HG03432 (cell line): Measurements from ENCODE around the gene TSN.
"Not testable (repeated sequence)": the region's sequence is repeated elsewhere in the genome, so short reads cannot be mapped to it uniquely, and the experiment has no call there.

Experiments used
- ATAC-seq: cut with Tn5 transposase; IDR thresholded peaks from one replicate; pipeline ENCODE4 v1.9.1; 2021; ENCODE audit warnings: mild to moderate bottlenecking, moderate library complexity; ENCODE audit not compliant: unreplicated experiment

The TSN gene

GRCh38 chr2:121755237-121756111, at the start of gene TSN:
Gene TSN, plus strand, starts transcription at chr2:121755651. Its CDS starts 129 bp downstream, at chr2:121755780.
- peak; percentile 100 for ATAC-seq

DNA sequence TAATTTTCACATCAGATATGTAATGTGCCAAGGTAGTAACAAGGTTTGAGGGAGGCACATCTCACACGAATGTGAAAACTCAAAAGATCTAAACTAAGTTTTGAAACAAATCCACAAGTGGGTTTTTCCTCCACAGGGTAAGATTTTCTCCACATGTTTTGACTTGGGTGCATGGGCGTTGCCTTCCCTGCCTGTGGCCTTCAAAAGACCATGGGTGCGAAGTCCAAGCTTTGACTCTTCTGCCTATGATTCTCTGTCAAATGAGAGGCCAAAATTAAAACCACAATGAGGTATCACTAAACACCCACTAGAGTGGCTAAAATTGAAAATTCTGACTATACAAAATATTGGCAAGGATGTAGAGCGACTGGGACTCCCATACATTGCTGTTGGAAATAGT, 49.5 kb upstream of the TSN start:
- ATAC-seq = no peak

GRCh38 chr2:121707344-121707919, 48.0 kb upstream of the TSN start:
- ATAC-seq = no peak

GRCh38 chr2:121707920-121708361, 47.5 kb upstream of the TSN start:
- no peak for ATAC-seq

DNA sequence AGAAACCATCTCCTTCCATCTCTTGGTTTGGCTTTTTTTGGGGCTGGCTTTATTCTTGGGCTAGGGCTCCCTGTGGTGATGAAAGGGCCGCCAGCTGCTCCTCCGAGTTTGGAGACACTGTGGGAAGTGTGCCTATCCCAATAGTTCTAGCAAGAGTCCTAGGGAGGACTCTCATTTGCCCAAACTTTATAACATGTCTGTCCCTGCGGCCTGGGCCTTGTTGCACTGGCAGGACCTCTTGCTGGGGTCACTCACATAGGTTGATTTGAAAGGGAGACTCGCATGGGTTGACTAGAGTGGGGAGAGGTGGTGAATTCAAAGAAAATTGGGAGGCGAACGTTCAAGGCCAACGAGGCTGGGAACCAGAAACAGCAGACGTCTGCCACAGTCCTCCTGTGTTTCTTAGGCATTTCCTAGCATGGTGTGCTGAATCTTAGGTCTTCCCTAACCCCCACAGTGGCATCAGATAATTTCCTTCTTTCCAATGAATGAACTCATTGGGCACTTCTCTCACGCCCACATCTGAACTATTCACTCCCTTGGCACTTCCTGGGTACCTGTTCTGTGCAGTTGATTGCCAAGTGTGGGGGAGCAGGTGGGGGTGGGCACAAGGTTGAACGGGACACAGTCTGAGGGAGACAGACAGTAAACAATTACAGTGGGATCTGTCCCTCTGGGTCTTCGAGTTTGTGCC, 45.5 kb upstream of the TSN start:
- no peak for ATAC-seq

- no peak for ATAC-seq
Observed at GRCh38 chr2:121710470-121711170, 44.8 kb upstream of the TSN start.

DNA sequence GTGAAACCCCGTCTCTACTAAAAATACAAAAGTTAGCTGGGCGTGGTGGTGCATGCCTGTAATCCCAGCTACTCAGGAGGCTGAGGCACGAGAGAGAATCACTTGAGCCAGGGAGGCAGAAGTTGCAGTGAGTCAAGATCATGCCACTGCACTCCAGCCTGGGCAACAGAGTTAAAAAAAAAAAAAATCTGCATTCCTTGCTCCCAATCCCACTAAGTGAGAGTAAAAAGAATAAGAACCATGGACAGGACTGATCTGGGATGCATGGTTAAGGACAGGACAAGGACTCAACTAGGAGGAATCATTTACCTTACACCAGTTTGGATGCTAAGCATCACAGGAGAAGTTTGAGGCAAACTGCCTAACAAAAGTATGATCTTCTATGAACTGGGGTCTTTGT, 44.0 kb upstream of the TSN start:
- not testable (repeated sequence) for ATAC-seq

GRCh38 chr2:121716126-121716525, 39.3 kb upstream of the TSN start:
- ATAC-seq = no peak

- no peak for ATAC-seq
Observed at GRCh38 chr2:121717529-121717928, 37.9 kb upstream of the TSN start.

DNA sequence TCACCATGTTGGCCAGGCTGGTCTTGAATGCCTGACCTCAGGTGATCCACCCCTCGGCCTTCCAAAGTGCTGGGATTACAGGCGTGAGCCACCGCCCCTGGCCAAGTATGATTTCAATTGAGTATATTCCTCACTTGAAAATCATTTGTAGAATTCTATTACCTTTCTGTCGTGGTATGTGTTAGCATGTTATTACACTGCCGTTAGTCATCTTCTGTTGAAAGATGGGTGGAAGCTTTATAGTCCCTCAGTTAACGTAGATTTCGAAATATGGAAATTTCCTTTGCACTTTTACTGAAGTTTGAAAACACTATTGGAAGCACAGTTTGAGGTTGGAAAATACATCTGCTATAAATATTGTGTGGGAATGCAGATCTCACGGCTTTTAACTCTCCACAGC, 33.5 kb upstream of the TSN start:
- no peak for ATAC-seq

GRCh38 chr2:121722479-121722878, 33.0 kb upstream of the TSN start:
- ATAC-seq = no peak

DNA sequence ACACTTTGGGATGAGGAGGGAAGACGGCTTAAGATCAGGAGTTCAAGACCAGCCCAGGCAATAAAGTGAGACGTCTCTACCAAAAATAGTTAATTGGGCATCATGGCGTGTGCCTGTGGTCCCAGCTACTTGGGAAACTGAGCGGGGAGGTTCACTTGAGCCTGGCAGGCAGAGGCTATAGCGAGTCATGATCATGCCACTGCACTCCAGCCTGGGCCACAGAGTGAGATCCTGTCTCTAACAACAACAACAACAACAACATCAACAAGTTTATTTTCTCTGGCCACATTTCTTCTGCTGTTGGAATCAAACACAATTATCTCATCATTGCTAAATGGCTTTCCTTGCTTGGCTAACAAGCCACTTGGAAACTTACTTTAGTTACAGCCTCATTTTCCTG, 32.1 kb upstream of the TSN start:
- no peak for ATAC-seq

DNA sequence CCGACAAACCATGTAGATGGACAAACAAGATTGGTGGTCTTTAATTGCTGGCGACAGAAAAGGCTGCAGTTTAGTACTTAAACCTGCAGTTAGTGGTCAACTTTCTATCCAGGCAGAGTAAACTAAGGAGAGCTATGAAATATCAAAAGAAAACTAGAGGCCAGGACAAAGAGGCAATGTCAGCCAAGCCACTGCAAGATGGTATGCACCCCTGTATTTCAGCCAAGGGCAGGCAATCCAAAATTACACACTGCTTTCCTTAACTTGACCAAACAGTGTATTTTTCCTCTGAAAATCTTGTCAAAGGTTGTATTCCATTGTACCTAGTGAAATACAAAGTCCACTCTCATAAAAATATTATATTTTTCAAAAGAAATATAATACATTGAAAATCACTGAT, 28.1 kb upstream of the TSN start:
- no peak for ATAC-seq

GRCh38 chr2:121727950-121728349, 27.5 kb upstream of the TSN start:
- no peak for ATAC-seq

DNA sequence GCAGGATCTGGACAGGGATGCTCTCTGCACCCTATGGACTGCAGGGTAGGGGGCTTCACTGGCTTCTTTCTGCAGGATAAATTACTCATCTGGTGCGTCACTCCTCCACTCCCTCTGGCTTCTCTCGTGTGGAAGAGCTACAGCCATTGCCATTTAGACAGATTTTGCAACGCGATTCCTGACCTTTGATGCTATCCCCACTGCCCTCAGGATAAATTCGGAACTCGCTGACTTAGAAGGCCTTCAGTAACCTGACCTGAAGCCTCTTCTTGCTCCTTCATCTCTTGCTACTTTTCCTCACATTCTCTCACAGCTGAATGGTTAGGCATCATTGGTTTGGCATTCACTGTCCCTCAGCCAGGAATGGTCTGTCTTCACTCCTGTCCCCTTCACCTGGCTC, 24.1 kb upstream of the TSN start:
- ATAC-seq = no peak

DNA sequence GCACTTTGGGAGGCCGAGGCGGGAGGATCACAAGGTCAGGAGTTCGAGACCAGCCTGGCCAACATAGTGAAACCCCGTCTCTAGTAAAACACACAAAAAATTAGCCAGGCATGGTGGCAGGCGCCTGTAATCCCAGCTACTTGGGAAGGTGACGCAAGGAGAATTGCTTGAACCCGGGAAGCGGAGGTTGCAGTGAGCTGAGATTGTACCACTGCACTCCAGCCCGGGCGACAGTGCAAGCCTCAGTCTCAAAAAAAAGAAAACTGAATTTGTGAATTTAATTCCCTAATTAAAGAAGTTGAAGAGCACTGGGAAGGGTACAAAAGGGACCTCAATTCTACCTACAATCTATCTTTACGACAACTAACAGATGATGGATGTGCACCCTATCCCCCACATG, 20.9 kb upstream of the TSN start:
- not testable (repeated sequence) for ATAC-seq

DNA sequence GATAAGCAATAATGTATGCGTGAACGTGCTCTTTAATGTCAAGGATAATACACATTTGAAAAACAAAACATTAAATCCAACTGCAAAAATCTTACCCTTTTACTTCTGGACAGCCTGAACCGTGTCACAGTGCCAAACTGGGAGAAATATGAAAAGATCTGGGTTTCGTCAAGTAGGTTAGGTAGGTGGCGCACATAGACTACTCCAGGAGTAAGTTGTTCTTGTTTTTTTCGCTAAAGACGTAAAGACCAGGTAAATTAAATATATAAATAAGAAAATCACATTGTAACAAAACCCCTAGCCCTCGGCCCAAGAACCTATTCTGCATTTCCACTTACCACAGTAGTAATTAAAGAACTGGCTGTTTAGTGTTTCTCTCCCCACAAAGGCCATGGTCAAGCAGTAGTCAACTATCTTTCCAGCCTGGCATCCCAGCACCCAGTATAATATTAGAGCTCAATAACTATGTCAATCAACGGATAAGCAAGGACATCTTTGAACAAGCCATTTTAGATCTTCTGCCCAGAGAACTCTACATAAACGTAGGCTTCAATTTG, 19.9 kb upstream of the TSN start:
- ATAC-seq = no peak

DNA sequence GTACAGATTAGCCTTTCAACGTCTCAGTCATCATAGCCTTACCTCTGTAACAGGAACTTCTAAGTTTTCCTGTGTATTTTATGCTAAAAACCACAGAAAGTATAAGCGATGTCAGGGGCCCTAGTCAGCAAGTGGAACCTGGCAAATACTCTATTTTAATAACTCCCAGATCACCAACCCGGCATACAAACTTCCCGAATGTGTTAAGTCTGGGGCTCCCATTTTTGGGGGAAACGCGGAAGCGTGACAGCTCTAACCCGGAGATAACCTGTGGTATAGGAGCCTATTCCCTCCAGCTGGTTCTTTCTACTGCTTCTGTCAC, 19.4 kb upstream of the TSN start:
- no peak for ATAC-seq

DNA sequence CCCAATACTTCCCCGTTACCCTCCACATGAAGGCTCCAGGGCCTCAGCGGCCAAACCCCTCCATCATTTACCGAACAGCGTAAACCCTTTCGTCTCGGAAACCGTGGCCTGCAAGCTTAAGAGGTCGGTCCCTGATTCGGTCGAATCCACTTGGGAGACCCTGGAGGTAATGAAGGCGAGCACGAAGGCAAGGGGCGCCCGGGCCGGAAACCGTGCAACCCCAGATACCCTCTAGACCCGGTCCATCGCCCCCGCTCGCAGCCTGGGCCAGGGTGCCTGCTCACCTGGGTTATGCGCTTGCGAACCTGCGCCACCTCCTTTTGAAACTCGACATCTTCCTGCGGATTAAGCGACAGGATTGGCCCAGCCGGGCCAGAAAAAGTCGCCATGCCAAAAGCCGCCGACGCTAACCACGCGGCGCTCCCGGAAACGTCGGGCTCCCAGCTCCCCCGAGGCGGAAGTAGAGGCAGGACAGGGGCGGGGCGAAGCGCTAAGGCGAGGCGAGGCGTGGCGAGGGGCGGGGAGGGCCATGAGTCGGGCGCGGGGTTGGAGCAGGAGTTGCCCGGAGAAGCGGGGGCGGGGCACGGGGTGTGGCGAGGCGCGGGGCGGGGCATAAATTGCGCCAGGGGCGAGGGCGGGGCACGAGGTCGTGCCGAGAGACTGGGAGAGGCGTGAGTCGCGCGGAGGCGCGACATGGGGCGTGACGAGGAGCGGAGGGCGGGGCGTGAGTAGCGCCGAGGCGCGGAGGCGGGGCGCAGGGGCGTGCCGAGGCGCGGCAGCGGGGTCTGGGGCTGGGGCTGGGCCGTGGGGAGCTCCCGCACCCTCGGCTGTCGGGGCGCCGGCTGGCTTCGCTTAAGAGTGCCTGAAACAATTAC, 18.8 kb upstream of the TSN start, which contains the start of gene NIFK:
Gene NIFK, minus strand, starts transcription at position 414 of the 875 bp plus-strand sequence. Its CDS starts 25 bp downstream, at position 389.
- peak; percentile 95 for ATAC-seq

DNA sequence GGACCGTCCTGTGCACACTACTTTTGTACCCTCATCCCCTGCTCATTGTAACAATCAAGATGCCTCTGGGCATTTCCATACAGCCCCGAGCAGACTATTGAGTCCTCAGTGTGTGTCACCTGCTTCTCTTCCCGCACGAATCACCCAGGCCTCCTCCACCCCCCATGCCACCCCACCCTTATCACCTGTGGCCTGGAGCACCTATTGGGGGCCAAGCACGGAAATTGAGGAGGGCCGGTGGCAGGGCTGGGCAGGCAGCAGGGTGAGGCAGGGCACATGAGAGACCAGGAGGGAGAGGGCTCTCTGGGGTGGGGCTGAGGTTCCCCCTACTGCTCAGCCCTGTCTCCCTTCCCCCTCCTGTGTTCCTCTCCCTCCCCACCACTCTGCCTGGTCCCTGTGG, 14.5 kb upstream of the TSN start:
- no peak for ATAC-seq
